ENCODE data around the gene KCTD2. TPM values are rescaled to one million over a fixed set of nuclear protein-coding genes. Genes with fewer than 3 reads are reported as not detected.
A peak's percentile ranks its signal among the peaks of the same experiment; 100 is the strongest.

Gene KCTD2
- total RNA-seq, 1 donor from 2014 or later = 24.9 TPM

GRCh38 chr17:75105126-75106080 lies 58.4 kb downstream of the KCTD2 start:
- Mint-ChIP-seq H3K27me3 (peaks cover 9% of the 10 kb centered on the region), H3K9me3 (ENCODE audit: low read depth) (no peaks in the 10 kb centered on the region), H3K4me3 (ENCODE audit: low read depth) (no peak overlapping the region), H3K27ac (no peak overlapping the region), H3K4me1 (ENCODE audit: low read depth) (peaks cover 5% of the 10 kb centered on the region), H3K36me3 (ENCODE audit: insufficient read depth) (peaks cover 4% of the 10 kb centered on the region)
- DNase-seq (ENCODE audit: low spot score, unreplicated experiment) = peak; percentile 48
- TF ChIP-seq, protein P1, sequence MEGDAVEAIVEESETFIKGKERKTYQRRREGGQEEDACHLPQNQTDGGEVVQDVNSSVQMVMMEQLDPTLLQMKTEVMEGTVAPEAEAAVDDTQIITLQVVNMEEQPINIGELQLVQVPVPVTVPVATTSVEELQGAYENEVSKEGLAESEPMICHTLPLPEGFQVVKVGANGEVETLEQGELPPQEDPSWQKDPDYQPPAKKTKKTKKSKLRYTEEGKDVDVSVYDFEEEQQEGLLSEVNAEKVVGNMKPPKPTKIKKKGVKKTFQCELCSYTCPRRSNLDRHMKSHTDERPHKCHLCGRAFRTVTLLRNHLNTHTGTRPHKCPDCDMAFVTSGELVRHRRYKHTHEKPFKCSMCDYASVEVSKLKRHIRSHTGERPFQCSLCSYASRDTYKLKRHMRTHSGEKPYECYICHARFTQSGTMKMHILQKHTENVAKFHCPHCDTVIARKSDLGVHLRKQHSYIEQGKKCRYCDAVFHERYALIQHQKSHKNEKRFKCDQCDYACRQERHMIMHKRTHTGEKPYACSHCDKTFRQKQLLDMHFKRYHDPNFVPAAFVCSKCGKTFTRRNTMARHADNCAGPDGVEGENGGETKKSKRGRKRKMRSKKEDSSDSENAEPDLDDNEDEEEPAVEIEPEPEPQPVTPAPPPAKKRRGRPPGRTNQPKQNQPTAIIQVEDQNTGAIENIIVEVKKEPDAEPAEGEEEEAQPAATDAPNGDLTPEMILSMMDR (IDR thresholded peaks at IDR 0.05; ENCODE audit: unreplicated experiment) = peak; percentile 73

GRCh38 chr17:75108193-75108592 lies 61.2 kb downstream of the KCTD2 start:
- no peak for DNase-seq (ENCODE audit: low spot score, unreplicated experiment)
- Mint-ChIP-seq H3K27ac (no peak overlapping the region), H3K9me3 (ENCODE audit: low read depth) (no peaks in the 10 kb centered on the region), H3K4me1 (ENCODE audit: low read depth) (peaks cover 11% of the 10 kb centered on the region), H3K36me3 (ENCODE audit: insufficient read depth) (peaks cover 7% of the 10 kb centered on the region), H3K4me3 (ENCODE audit: low read depth) (peak overlapping the region; percentile 86), H3K27me3 (peaks cover 9% of the 10 kb centered on the region)
- TF ChIP-seq, protein P1 (IDR thresholded peaks at IDR 0.05; ENCODE audit: unreplicated experiment) = no peak

DNA sequence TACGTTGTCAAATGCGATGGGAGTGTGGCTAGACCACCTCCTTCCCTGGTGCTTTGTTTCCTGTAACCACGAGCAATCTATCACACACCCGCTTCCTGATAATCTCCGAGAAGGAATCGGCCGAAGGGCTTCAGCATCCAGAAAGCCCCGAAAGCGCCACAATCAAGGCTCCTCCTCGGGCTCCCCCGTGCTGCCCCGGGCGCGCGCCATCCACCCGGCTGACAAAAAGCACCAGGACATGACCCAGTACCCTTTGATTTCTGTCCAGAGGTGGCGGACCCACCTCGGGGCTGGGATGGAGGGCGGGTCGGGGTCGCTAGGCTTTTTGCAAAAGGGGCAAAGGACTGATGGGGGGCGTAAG lies 62.0 kb downstream of the KCTD2 start:
- TF ChIP-seq, protein P1 (IDR thresholded peaks at IDR 0.05; ENCODE audit: unreplicated experiment) = no peak
- Mint-ChIP-seq H3K27me3 (peaks cover 9% of the 10 kb centered on the region), H3K27ac (no peak overlapping the region), H3K9me3 (ENCODE audit: low read depth) (no peaks in the 10 kb centered on the region), H3K4me1 (ENCODE audit: low read depth) (peaks cover 12% of the 10 kb centered on the region), H3K36me3 (ENCODE audit: insufficient read depth) (peaks cover 7% of the 10 kb centered on the region), H3K4me3 (ENCODE audit: low read depth) (peak overlapping the region; percentile 86)
- DNase-seq (ENCODE audit: low spot score, unreplicated experiment) = no peak

- Mint-ChIP-seq H3K4me3 (ENCODE audit: low read depth) (peak within 1 kb of the TSS; percentile 86), H3K27ac (peak within 1 kb of the TSS; percentile 95), H3K36me3 (ENCODE audit: insufficient read depth) (peaks cover 10% of the 10 kb centered on the region), H3K9me3 (ENCODE audit: low read depth) (no peaks in the 10 kb centered on the region), H3K4me1 (ENCODE audit: low read depth) (peaks cover 15% of the 10 kb centered on the region), H3K27me3 (peaks cover 9% of the 10 kb centered on the region)
- TF ChIP-seq, protein P1 (IDR thresholded peaks at IDR 0.05; ENCODE audit: unreplicated experiment) = no peak
- DNase-seq (ENCODE audit: low spot score, unreplicated experiment) = peak; percentile 82
These were observed 62.6 kb downstream of the KCTD2 start, which contains the start of gene ARMC7 for GRCh38 chr17:75109407-75110233. TSS of gene ARMC7 (plus strand) at chr17:75109969. CDS start at chr17:75110289, 320 bp downstream.

All from progenitor cell of endocrine pancreas (in vitro differentiated cells).